ENCODE measurements around the gene CTBP2.

GRCh38 chr10:125137601-125138438 lies 22.5 kb downstream of the CTBP2 start:
- TF ChIP-seq CTCF (IDR thresholded peaks at IDR 0.05): no peak
- no peak for TF ChIP-seq REST (IDR thresholded peaks at IDR 0.05; ENCODE audit: insufficient read depth in 1 of 2, low read depth in 2 of 2, low read length in 1 of 2)

Measured in Panc1 (cell line).